OCI-LY7 (cell line): ENCODE results near the gene GRK3.

ENCODE experiments used
- EZH2phosphoT487 ChIP-seq: fragments of 200-600 bp; sonication (generic); IDR thresholded peaks from 2 replicates; pipeline ENCODE4 v1.6.1; 2018; ENCODE audit warnings: low read depth, borderline replicate concordance, mild to moderate bottlenecking, mixed run types, antibody characterized with exemption, low read length, moderate library complexity, mixed read lengths
- TF ChIP-seq, protein P1 (sequence below): fragments of 200-600 bp; sonication (generic); conservative IDR thresholded peaks from 2 replicates; pipeline ENCODE4 v1.5.1; 2014; ENCODE audit warnings: mild to moderate bottlenecking, antibody characterized with exemption, low read length, moderate library complexity, mixed read lengths

DNA sequence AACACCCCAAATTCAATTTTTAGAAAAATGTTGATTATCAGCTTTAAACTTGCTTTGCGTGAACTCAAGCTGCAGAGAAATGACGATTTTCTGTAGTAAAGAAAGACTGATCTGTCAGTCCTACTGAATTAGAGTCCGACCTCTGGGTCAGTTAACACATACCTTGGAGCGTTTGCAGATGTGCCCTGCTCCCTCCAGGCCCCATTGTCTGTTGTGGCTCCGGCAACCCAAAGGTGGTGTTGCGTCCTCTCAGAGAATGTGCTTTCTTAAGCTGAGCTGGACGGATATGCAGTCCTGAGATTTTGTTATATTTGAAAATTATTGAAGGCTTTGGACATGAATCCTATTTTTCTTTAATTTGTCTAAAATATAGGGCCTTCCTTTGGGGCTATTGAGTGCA, 146.0 kb downstream of the GRK3 start:
- TF ChIP-seq, protein P1, sequence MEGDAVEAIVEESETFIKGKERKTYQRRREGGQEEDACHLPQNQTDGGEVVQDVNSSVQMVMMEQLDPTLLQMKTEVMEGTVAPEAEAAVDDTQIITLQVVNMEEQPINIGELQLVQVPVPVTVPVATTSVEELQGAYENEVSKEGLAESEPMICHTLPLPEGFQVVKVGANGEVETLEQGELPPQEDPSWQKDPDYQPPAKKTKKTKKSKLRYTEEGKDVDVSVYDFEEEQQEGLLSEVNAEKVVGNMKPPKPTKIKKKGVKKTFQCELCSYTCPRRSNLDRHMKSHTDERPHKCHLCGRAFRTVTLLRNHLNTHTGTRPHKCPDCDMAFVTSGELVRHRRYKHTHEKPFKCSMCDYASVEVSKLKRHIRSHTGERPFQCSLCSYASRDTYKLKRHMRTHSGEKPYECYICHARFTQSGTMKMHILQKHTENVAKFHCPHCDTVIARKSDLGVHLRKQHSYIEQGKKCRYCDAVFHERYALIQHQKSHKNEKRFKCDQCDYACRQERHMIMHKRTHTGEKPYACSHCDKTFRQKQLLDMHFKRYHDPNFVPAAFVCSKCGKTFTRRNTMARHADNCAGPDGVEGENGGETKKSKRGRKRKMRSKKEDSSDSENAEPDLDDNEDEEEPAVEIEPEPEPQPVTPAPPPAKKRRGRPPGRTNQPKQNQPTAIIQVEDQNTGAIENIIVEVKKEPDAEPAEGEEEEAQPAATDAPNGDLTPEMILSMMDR, result no peak
- no peak for TF ChIP-seq EZH2phosphoT487
